Measurements from ENCODE around the gene LSS. TPM values are rescaled to one million over a fixed set of nuclear protein-coding genes. Genes with fewer than 3 reads are reported as not detected.

The LSS gene
- total RNA-seq, 2 donors from 2014 or later: 78.1 to 109 TPM

DNA sequence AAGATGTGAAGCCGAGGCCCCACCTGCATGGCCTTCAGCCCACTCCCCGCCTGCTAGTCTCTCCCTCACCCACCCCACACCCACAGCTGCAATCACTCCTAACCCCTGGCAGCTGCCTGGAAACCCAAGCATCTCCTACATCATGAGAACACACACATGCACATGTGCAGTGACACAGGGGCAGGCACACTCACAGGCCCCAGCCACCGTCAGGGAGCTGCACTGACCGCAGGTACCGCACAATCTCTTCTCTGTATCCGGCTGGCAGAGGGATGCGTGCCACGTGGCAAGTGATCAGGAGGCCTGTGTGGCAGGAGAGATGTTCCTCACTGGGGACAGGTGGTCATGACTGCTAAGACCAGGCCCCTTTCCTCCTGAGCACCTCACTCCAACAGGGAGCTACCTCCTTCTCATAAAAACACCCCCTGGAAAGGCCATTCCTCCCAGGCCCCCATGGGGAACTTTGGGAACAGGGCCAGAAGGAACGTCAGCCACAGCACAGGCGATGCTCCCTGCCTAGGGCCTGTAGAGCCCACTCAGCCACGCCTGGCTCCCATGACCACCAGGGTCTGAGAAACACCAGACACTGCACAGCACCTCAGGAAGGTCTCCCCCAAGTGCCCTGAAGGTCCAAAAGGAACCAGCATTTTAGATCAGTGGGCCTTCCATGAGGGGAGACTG, 6.0 kb downstream of the LSS start:
- Histone ChIP-seq H3K4me1 (ENCODE audit: control insufficient read depth in 1 of 2, low read depth in 2 of 2) (peaks cover 24 to 30% of the 10 kb centered on the region in 2 donors), H3K4me3 (no peak overlapping the region), H3K36me3 (peaks cover 19% of the 10 kb centered on the region), H3K27me3 (replicated peaks; ENCODE audit: insufficient read depth) (no peaks in the 10 kb centered on the region), H3K9me3 (no peaks in the 10 kb centered on the region), H3K27ac (no peak overlapping the region)
- ATAC-seq (ENCODE audit: insufficient number of reproducible peaks, low FRiP score, low read depth): no peak
- DNase-seq (ENCODE audit: low spot score): no peak
- TF ChIP-seq, protein P1, sequence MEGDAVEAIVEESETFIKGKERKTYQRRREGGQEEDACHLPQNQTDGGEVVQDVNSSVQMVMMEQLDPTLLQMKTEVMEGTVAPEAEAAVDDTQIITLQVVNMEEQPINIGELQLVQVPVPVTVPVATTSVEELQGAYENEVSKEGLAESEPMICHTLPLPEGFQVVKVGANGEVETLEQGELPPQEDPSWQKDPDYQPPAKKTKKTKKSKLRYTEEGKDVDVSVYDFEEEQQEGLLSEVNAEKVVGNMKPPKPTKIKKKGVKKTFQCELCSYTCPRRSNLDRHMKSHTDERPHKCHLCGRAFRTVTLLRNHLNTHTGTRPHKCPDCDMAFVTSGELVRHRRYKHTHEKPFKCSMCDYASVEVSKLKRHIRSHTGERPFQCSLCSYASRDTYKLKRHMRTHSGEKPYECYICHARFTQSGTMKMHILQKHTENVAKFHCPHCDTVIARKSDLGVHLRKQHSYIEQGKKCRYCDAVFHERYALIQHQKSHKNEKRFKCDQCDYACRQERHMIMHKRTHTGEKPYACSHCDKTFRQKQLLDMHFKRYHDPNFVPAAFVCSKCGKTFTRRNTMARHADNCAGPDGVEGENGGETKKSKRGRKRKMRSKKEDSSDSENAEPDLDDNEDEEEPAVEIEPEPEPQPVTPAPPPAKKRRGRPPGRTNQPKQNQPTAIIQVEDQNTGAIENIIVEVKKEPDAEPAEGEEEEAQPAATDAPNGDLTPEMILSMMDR (IDR thresholded peaks at IDR 0.05): no peak

DNA sequence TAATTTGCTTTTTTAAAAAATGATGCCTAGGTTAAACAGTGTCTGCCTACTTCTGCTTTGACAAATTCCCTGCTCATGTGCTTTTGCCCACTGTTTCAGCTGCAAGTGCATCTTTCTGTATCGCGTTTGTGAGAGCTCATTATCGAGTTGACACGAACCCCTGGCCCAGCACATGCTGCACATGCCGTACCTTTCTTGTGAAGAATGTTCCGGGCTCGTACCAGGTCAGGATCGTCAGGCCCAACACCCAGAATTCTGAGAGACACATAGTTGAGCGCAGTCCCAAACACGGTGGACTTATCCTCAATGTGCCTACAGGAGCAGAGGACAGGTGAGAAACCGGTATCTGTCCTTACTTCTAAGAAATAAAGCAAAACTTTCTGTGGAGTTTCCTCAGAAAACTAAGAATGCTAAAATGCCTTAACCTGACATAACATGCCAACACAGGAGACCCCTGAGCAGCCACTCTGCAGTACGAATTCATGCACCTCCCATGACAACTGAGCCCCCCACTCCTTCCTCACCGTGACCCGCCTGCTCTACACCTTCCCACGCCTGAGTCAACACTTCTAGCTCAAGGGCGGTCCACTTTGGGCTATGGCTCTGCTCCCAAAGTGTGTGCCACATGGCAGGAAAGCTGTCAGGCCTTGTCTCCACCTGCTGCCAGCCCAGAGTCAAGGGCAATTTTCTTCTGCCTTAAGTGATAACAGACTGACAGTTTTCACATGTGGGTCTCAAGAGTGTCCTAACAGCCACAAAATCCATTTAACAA, 6.7 kb downstream of the LSS start:
- TF ChIP-seq, protein P1 (IDR thresholded peaks at IDR 0.05): no peak
- H3K9me3 ChIP-seq: no peaks in the 10 kb centered on the region
- peaks cover 17 to 23% of the 10 kb centered on the region in 2 donors for H3K4me1 ChIP-seq (ENCODE audit: control insufficient read depth in 1 of 2, low read depth in 2 of 2)
- ATAC-seq (ENCODE audit: insufficient number of reproducible peaks, low FRiP score, low read depth): no peak
- H3K27me3 ChIP-seq (replicated peaks; ENCODE audit: insufficient read depth): no peaks in the 10 kb centered on the region
- no peak for DNase-seq (ENCODE audit: low spot score)
- no peak overlapping the region for H3K27ac ChIP-seq
- H3K36me3 ChIP-seq: peaks cover 20% of the 10 kb centered on the region
- H3K4me3 ChIP-seq: no peak overlapping the region

DNA sequence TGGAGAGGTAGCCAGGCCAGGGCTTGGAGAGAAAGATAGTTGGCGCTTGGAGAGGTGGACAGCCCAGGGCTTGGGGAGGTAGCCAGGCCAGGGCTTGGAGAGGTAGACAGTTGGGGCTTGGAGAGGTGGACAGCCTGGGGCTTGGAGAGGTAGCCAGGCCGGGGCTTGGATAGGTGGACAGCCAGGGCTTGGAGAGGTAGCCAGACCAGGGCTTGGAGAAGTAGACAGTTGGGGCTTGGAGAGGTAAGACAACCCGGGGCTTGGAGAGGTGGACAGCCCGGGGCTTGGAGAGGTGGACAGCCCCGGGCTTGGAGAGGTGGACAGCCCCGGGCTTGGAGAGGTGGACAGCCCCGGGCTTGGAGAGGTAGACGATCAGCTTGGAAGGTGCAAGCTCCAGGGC, 7.7 kb downstream of the LSS start:
- DNase-seq (ENCODE audit: low spot score) (no peak), ATAC-seq (ENCODE audit: insufficient number of reproducible peaks, low FRiP score, low read depth) (no peak)
- H3K4me3 ChIP-seq: no peak overlapping the region
- no peaks in the 10 kb centered on the region for H3K27me3 ChIP-seq (replicated peaks; ENCODE audit: insufficient read depth)
- H3K36me3 ChIP-seq: peaks cover 29% of the 10 kb centered on the region
- peaks cover 7 to 13% of the 10 kb centered on the region in 2 donors for H3K4me1 ChIP-seq (ENCODE audit: control insufficient read depth in 1 of 2, low read depth in 2 of 2)
- H3K9me3 ChIP-seq: no peaks in the 10 kb centered on the region
- no peak overlapping the region for H3K27ac ChIP-seq
- TF ChIP-seq, protein P1 (IDR thresholded peaks at IDR 0.05): no peak

DNA sequence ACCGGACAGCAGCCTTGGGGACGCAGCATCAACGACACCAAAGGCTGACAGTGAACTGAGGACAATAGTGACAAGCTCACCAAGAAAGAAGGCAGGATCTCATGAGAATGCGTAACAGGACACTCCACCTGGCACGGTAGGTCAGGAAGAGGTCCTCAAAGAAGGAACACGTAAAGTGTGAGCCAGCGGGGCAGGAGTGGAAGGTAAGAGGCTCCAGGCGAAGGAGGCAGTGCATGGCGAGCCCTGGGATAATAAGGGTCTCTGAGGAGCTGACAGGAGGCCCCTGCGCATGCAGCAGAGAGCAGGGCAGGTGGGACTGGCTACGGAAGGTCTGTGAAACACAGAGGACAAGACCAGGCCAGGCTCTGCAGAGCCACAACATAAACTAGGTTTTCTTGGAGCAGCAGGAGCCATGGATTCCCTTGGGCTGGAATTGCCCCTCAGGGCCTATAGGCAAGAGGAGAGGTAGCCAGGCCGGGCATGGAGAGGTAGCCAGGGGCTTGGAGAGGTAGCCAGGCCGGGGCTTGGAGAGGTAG, 8.2 kb downstream of the LSS start:
- Histone ChIP-seq H3K4me1 (ENCODE audit: control insufficient read depth in 1 of 2, low read depth in 2 of 2) (peaks cover 2 to 8% of the 10 kb centered on the region in 2 donors), H3K4me3 (no peak overlapping the region), H3K36me3 (peaks cover 29% of the 10 kb centered on the region), H3K27me3 (replicated peaks; ENCODE audit: insufficient read depth) (no peaks in the 10 kb centered on the region), H3K27ac (no peak overlapping the region), H3K9me3 (no peaks in the 10 kb centered on the region)
- no peak for ATAC-seq (ENCODE audit: insufficient number of reproducible peaks, low FRiP score, low read depth)
- DNase-seq (ENCODE audit: low spot score): no peak
- TF ChIP-seq, protein P1 (IDR thresholded peaks at IDR 0.05): no peak

DNA sequence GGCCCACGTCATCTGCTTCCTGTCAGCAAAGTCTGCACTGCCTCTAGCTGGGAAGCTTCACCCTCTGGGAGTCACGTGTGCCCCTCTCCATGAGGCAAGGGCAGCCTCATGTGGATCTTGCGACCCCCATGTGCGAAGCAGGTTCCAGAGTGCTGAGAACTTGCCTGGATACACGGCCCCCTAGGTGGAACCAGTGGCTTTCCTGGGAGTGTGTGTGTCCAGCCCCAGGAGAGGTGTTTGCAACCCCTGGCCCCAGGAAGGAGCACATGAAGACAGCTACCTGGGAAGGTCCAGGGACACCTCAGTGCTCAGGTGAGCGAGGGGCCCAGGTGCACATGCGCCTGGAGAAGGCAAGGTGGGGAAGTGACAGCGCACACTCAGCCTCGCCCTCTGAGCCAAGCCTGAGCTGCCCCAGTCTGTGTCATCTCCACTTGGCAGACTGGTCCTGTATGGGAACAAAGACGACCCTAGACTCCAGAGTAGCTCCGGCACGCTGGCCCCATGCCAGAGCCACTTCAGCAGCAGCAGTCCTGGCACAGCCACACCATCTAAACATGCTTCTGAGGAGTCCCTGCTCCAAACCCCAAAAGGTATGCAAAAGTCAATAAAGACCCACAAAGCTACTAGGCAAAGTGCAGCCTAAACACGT, 8.9 kb downstream of the LSS start:
- Histone ChIP-seq H3K4me1 (ENCODE audit: control insufficient read depth in 1 of 2, low read depth in 2 of 2) (peaks cover 0 to 1% of the 10 kb centered on the region in 2 donors), H3K27ac (no peak overlapping the region), H3K27me3 (replicated peaks; ENCODE audit: insufficient read depth) (no peaks in the 10 kb centered on the region), H3K36me3 (peaks cover 32% of the 10 kb centered on the region), H3K4me3 (no peak overlapping the region), H3K9me3 (no peaks in the 10 kb centered on the region)
- DNase-seq (ENCODE audit: low spot score) (no peak), ATAC-seq (ENCODE audit: insufficient number of reproducible peaks, low FRiP score, low read depth) (no peak)
- TF ChIP-seq, protein P1 (IDR thresholded peaks at IDR 0.05): no peak

Data from thoracic aorta (tissue), 2 donors.